Coronary artery (tissue), 2 donors: ENCODE results near the gene SLC10A1.

Experiments used
- DNase-seq: peaks from one replicate; pipeline ENCODE4 v3.0.0-alpha.2; 2017; ENCODE audit warnings: low spot score
- H3K27ac ChIP-seq, 2 donors: fragments of 200-600 bp; sonication (generic); one replicate each; pipeline ENCODE4 v1.5.1; 2016 to 2019
- H3K4me3 ChIP-seq: fragments of 200-600 bp; sonication (generic); 2 replicates; pipeline ENCODE4 v1.5.1; 2016; ENCODE audit warnings: mild to moderate bottlenecking, moderate library complexity
- TF ChIP-seq, protein P1 (sequence below): fragments of 200-600 bp; sonication (generic); IDR thresholded peaks from one replicate; pipeline ENCODE4 v1.5.1; 2019; ENCODE audit warnings: antibody characterized with exemption

Gene SLC10A1

DNA sequence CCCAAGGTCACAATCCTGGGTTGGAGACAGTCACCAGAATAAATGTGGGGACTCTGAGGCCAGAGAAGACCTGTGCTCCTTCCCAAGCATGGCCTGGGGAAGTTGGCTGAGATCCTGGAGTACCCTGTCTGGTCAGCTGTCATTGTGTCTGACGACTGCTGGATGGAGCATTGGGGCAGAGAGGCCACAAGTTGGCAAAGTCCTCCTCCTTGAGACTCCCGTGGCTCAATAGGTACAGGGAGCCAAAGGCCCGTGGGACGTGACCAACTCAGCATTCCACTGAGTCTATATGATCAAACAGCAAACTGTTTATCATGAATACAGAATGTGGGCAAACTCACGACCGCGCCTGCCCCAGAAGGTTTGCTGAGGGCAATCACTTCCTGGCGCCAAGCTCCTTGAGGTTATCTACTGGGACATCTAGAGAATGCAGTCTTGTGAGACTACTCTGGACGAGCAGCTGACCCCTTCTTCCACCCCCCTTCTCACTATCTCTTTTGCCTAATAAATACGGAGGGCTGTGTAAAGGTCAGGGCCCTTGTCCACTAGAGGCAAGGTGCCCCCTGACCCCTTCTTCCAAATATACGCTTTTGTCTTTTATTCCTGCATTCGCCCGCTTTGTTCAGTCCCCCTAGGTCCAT lies 14.3 kb upstream of the SLC10A1 start:
- H3K4me3 ChIP-seq = no peak overlapping the region
- H3K27ac ChIP-seq = no peak overlapping the region
- DNase-seq = no peak
- TF ChIP-seq, protein P1, sequence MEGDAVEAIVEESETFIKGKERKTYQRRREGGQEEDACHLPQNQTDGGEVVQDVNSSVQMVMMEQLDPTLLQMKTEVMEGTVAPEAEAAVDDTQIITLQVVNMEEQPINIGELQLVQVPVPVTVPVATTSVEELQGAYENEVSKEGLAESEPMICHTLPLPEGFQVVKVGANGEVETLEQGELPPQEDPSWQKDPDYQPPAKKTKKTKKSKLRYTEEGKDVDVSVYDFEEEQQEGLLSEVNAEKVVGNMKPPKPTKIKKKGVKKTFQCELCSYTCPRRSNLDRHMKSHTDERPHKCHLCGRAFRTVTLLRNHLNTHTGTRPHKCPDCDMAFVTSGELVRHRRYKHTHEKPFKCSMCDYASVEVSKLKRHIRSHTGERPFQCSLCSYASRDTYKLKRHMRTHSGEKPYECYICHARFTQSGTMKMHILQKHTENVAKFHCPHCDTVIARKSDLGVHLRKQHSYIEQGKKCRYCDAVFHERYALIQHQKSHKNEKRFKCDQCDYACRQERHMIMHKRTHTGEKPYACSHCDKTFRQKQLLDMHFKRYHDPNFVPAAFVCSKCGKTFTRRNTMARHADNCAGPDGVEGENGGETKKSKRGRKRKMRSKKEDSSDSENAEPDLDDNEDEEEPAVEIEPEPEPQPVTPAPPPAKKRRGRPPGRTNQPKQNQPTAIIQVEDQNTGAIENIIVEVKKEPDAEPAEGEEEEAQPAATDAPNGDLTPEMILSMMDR = no peak

DNA sequence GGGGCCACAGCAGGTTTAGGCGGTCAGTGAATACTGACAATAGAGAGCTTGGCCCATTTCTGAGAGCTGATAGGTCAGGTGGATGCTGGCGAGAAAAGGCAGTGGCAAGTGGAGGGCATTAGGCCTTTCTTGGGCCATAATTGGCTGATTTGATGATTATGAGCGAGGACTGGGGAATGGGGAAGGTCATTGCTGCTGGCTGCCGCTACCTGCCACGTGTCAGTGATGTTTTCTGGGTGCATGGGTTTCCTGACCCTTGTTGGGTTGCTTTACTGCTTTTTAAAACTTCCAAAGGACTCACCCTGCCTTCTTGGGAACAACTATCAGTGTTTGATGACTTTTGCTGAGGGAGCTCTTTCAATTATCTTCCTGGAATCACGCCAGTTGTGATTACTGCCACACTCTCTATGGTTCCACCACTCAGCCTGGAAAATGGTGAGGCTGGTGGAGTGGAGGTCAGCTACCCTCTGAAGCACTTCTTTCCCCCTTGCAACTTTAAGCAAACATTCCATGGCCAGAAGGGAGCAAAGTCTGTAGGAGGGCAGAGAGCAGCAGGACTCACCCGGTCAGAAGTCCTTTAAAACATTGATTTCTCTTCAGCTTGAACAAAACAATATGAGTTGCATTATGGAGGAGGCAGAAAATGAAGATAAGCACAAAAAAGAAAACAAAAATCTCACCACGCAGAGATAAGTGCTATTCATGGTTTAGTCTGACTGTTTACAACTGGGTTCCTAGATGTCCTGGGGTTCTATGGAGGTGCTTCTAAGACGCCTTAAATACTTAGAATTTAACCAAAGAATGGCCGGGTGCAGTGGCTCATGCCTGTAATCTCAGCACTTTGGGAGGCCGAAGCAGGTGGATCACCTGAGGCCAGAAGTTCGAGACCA lies 12.1 kb upstream of the SLC10A1 start:
- Histone ChIP-seq H3K4me3 (no peak overlapping the region), H3K27ac (no peak overlapping the region)
- TF ChIP-seq, protein P1 = no peak
- no peak for DNase-seq

DNA sequence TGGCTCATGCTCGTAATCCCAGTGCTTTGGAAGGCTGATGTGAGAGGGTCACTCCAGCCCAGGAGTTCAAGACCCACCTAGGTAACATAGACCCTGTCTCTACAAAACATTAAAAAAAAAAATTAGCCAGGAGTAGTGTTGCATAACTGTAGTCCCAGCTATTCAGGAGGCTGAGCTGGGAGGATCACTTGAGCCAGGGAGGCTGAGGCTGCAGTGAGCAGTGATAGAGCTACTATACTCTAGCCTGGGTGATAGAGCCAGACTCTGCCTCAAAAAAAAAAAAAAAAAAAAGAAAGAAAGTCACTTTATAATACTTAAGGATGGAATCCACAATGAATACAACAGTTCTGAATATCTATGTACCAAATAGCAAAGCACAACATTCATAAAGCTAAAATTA lies 10.2 kb upstream of the SLC10A1 start:
- Histone ChIP-seq H3K4me3 (no peak overlapping the region), H3K27ac (no peak overlapping the region)
- no peak for DNase-seq
- TF ChIP-seq, protein P1 = no peak

DNA sequence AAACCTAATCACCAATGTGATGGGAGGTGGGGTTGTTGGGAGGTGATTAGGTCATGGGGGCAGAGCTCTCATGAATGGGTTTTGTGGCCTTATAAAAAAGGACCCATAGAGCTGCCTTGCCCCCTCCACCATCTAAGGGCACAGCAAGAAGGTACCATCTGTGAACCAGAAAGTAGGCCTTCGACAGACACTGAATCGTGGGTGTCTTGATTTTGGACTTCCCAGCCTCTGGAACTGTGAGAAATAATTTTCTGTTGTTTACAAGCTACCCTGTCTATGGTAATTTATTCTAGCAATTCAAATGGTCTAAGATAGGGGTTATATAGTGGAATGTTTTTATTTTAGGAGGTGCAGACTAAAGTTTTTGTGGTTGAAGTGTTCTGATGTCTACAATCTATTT lies 7.9 kb upstream of the SLC10A1 start:
- TF ChIP-seq, protein P1 = no peak
- no peak for DNase-seq
- no peak overlapping the region for H3K27ac ChIP-seq
- no peak overlapping the region for H3K4me3 ChIP-seq

DNA sequence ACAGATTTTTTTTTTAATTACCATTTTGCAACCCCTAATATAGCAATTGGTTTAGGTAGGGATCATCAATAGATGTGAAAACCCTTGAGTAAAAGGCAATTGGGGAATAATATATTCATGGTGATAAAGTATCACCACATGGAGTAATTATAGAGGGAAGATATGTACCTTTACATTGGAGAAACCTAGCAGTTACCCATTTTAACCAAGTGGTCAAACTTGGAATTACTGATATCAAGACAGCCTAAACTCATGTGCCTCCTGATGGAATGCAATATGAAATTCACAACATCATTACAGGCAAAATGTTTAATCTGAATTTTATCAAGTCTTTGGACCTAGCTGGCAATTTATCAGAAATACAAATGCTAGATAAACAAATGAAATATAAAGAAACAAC lies 6.7 kb upstream of the SLC10A1 start:
- DNase-seq = no peak
- TF ChIP-seq, protein P1 = no peak
- H3K4me3 ChIP-seq = no peak overlapping the region
- no peak overlapping the region for H3K27ac ChIP-seq

DNA sequence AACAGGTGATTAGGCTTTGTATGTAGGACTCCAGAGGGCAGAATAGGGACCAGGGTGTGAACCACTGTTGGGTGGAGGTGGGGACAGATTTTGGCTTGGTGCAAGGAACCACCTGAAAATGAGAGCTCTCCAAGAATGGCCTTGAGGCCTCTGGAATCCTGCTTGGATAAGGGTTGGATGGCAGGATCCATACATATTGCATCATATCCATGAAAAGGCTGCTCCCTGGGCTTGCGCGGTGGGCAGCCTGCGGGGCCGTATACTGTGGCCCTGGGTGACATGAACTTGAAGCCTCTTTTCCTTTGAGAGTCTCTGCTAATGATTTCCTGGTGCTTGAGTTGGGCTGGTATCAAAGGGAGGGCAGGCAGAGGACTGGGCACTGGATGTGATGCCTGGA lies 1.3 kb upstream of the SLC10A1 start:
- TF ChIP-seq, protein P1 = no peak
- DNase-seq = no peak
- no peak overlapping the region for H3K4me3 ChIP-seq
- no peak overlapping the region for H3K27ac ChIP-seq
